Tibial nerve (tissue), 4 donors: Measurements from ENCODE around the gene SORCS2.

ENCODE experiments used
- CTCF ChIP-seq, 5 experiments: fragments of 200-600 bp in 3 of 5; fragments of 450-650 bp in 2 of 5; sonication (generic) in 3 of 5; IDR thresholded peaks; one replicate each; pipeline ENCODE4 v1.5.1; 2016 to 2019; ENCODE audit warnings: antibody characterized with exemption in 5 of 5, mild to moderate bottlenecking in 3 of 5, moderate library complexity in 2 of 5
- EP300 ChIP-seq, 2 donors: sonication (generic); formaldehyde crosslinking; IDR thresholded peaks; one replicate each; pipeline ENCODE4 v1.6.1; 2017; ENCODE audit warnings: antibody characterized with exemption in 2 of 2, mild to moderate bottlenecking in 1 of 2

DNA sequence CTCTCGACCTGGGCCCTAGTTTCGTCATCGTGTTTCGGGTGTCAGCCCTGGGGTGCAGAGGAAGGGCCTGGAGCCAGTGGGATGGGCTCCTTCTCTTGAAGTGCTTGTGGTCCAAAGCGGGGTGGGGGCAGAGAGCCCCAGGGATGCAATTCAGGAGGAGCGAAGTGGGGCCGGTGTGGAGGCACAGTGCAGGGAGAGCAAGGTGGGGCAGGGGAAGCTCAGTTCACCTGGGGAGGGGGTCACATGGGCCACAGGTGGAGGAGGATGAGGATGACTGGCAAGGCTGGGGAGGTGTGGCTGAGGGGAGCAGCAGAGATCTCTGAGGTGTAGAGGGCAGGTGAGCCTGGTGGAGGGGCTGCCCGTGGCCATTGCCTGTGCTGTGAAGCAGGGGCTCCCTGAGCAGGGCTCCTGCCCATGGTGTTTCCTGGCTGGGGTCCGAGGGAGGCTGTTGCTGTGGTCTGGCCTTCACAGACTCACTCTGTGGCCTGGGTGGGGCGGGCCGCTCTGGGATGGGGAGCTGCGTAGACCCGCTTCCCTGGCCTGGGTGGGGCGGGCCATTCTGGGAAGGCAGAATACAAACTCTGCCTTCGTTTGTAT is 6.9 kb downstream of the SORCS2 start:
- no peak for TF ChIP-seq CTCF (IDR thresholded peaks at IDR 0.05)
- TF ChIP-seq EP300 (IDR thresholded peaks at IDR 0.05), result no peak
